GM12878 (cell line): ENCODE measurements around the gene GATA3. TPM values are rescaled to one million over a fixed set of nuclear protein-coding genes. Genes with fewer than 3 reads are reported as not detected.

ENCODE experiments used
- ATAC-seq: fragments of 200-7000 bp; cut with Tn5 transposase; 3 replicates; pipeline ENCODE4 v1.9.1; 2020; ENCODE audit warnings: mild to moderate bottlenecking, moderate library complexity
- BruUV-seq: library from RNA; stranded (reverse); fragments of 400-500 nt; replicated peaks from 2 replicates; lab custom pipeline; 2021; lab: Mats Ljungman, UMichigan
- CTCF ChIA-PET: fragments of 300-600 bp; sonication (Branson Sonifier 250); formaldehyde crosslinking; extraction: SDS; loops from one replicate; lab custom pipeline; 2021; ENCODE audit warnings: inconsistent platforms; lab: Yijun Ruan, JAX
- POLR2A ChIA-PET: fragments of 350-600 bp; formaldehyde crosslinking; extraction: SDS; loops from one replicate; lab custom pipeline; 2021; ENCODE audit warnings: inconsistent platforms; lab: Charles Lee
- RAD21 ChIA-PET: fragments of 300-600 bp; sonication (Branson Sonifier 250); formaldehyde crosslinking; loops from one replicate; lab custom pipeline; 2023; ENCODE audit warnings: antibody characterized with exemption; ENCODE audit not compliant: unreplicated experiment; lab: Charles Lee
- SMC1A ChIA-PET: fragments of 300-600 bp; sonication (Branson Sonifier 250); formaldehyde crosslinking; loops from one replicate; lab custom pipeline; 2023; ENCODE audit not compliant: unreplicated experiment, uncharacterized antibody; lab: Charles Lee
- DNase-seq: peaks from one replicate; pipeline ENCODE4 v3.0.0-alpha.2; 2011; ENCODE audit warnings: low read depth, low spot score
- FAIRE-seq: peaks from 3 replicates; lab custom pipeline; 2011; peaks lifted over from hg19 to GRCh38; lab: Jason Lieb, UNC
- H2AFZ ChIP-seq: 2 replicates; pipeline ENCODE4 v1.6.0; 2011; ENCODE audit warnings: low read depth, low read length, control low read depth; ENCODE audit not compliant: control insufficient read depth
- H3K27ac ChIP-seq: 2 replicates; pipeline ENCODE4 v1.5.1; 2011; ENCODE audit warnings: control low read depth; ENCODE audit not compliant: control insufficient read depth, insufficient read depth
- H3K27me3 ChIP-seq, 2 experiments: replicated peaks in 1 of 2; 2 replicates each; pipeline versions ENCODE4 v1.6.0 to v1.6.1; 2011; ENCODE audit warnings: low read length in 1 of 2; ENCODE audit not compliant: control insufficient read depth in 2 of 2, insufficient read depth in 2 of 2
- H3K36me3 ChIP-seq, 2 experiments: 2 replicates each; pipeline ENCODE4 v1.5.1; 2011; ENCODE audit warnings: low read length in 1 of 2; ENCODE audit not compliant: control insufficient read depth in 2 of 2, insufficient read depth in 2 of 2
- H3K4me1 ChIP-seq: 2 replicates; pipeline ENCODE4 v1.6.1; 2011; ENCODE audit warnings: mild to moderate bottlenecking, low read length, moderate library complexity, mixed read lengths; ENCODE audit not compliant: control insufficient read depth, insufficient read depth
- H3K4me2 ChIP-seq: 2 replicates; pipeline ENCODE4 v1.6.0; 2011; ENCODE audit warnings: control low read depth; ENCODE audit not compliant: control insufficient read depth, insufficient read depth
- H3K4me3 ChIP-seq: fragments of 200-600 bp; sonication (generic); 2 replicates; pipeline ENCODE4 v1.5.1; 2016
- H3K79me2 ChIP-seq: 2 replicates; pipeline ENCODE4 v1.6.0; 2011; ENCODE audit warnings: low read length; ENCODE audit not compliant: control insufficient read depth, insufficient read depth
- H3K9ac ChIP-seq: 2 replicates; pipeline ENCODE4 v1.8.0; 2011; ENCODE audit warnings: low read length, control low read depth, mixed read lengths; ENCODE audit not compliant: control insufficient read depth, insufficient read depth
- H3K9me3 ChIP-seq: replicated peaks from 3 replicates; pipeline ENCODE4 v1.5.1; 2011; ENCODE audit warnings: mild to moderate bottlenecking, low read length; ENCODE audit not compliant: control insufficient read depth, insufficient read depth
- H4K20me1 ChIP-seq: 2 replicates; pipeline ENCODE4 v1.6.0; 2011; ENCODE audit not compliant: control insufficient read depth, insufficient read depth
- CEBPB ChIP-seq, 2 experiments: fragments of 150-350 bp in 1 of 2; IDR thresholded peaks; 2 replicates each; pipeline ENCODE4 v1.6.1; 2012 to 2014; ENCODE audit warnings: low read depth in 2 of 2, low read length in 2 of 2, borderline replicate concordance in 1 of 2, inconsistent platforms in 1 of 2
- HDAC6 ChIP-seq: fragments of 200-600 bp; sonication (generic); IDR thresholded peaks from one replicate; pipeline ENCODE4 v1.8.0; 2017; ENCODE audit warnings: antibody characterized with exemption; ENCODE audit not compliant: unreplicated experiment
- IKZF2 ChIP-seq, 2 experiments: fragments of 450-650 bp; IDR thresholded peaks; 2 replicates each; pipeline ENCODE4 v1.6.1; 2017; ENCODE audit warnings: mild to moderate bottlenecking in 2 of 2, moderate library complexity in 2 of 2
- JUNB ChIP-seq: IDR thresholded peaks from 2 replicates; pipeline ENCODE4 v1.6.1; 2016; ENCODE audit warnings: antibody characterized with exemption, mild to moderate bottlenecking
- KAT2A ChIP-seq: conservative IDR thresholded peaks from 2 replicates; pipeline ENCODE4 v1.6.1; 2011; ENCODE audit warnings: low read depth, low read length; ENCODE audit not compliant: control insufficient read depth
- NFYB ChIP-seq: IDR thresholded peaks from 2 replicates; pipeline ENCODE4 v1.6.1; 2011; ENCODE audit warnings: low read depth, mild to moderate bottlenecking, low read length, improper control_type of control experiment, moderate library complexity; ENCODE audit not compliant: insufficient read depth
- SMAD5 ChIP-seq: IDR thresholded peaks from 2 replicates; pipeline ENCODE4 v1.6.1; 2016; ENCODE audit warnings: antibody characterized with exemption, low read depth
- TARDBP ChIP-seq: IDR thresholded peaks from 2 replicates; pipeline ENCODE4 v1.6.1; 2016; ENCODE audit warnings: borderline replicate concordance
- TBL1XR1 ChIP-seq: IDR thresholded peaks from 2 replicates; pipeline ENCODE4 v1.6.1; 2012; ENCODE audit warnings: low read depth, low read length, improper control_type of control experiment
- YY1 ChIP-seq: IDR thresholded peaks from 2 replicates; pipeline ENCODE4 v1.6.1; 2011; ENCODE audit warnings: low read depth, mild to moderate bottlenecking, low read length
- ZNF274 ChIP-seq: IDR thresholded peaks from one replicate; pipeline ENCODE4 v1.8.0; 2011; ENCODE audit not compliant: insufficient read length, insufficient read depth
- WGBS: methylation state at CpG from one replicate; pipeline ENCODE4 v1.1.6; 2016; ENCODE audit warnings: low lambda C conversion rate; ENCODE audit not compliant: insufficient replicate concordance, insufficient coverage; ENCODE audit errors: missing lambda C conversion rate; 5-methylcytosine and 5-hydroxymethylcytosine counted together
- in situ Hi-C: fragments of 300-500 bp; cut with MboI; formaldehyde crosslinking; loops from 9 replicates; pipeline ENCODE4 v1.14.3; 2018; ENCODE audit warnings: mixed read lengths
- intact Hi-C: fragments of 100-400 bp; cut with micrococcal nuclease; formaldehyde crosslinking; loops from one replicate; pipeline ENCODE4 v1.14.2; 2022; ENCODE audit not compliant: unreplicated experiment
- polyA plus RNA-seq, 11 experiments: library from polyadenylated mRNA; depleted of rRNA in 4 of 11; unstranded in 6 of 11; stranded (reverse) in 5 of 11; fragments of >200 nt; fragmentation: Nextera tagmentation in 4 of 11; fragmentation: Illumina TruSeq in 1 of 11; extraction: Ambion mirVana in 4 of 11; extraction: Trizol in 1 of 11; gene quantifications; 1 replicate in 1 of 11; 2 replicates in 10 of 11; pipeline versions ENCODE4 v1.2.1 to v1.2.3, GENCODE V29; 2011 to 2016; ENCODE audit warnings: inconsistent platforms in 2 of 11, missing spikeins in 2 of 11, low read depth in 1 of 11
- total RNA-seq, 4 experiments: library from RNA; depleted of rRNA in 3 of 4; stranded (reverse); fragments of >200 nt in 3 of 4; fragmentation: Illumina TruSeq in 1 of 4; extraction: Trizol in 1 of 4; gene quantifications; 2 replicates each; pipeline versions ENCODE4 v1.2.1 to v1.2.3, GENCODE V29; 2013 to 2021
- TF ChIP-seq, protein P1 (sequence below): fragments of 450-650 bp; formaldehyde crosslinking; IDR thresholded peaks from 2 replicates; pipeline ENCODE4 v1.5.0; 2022; ENCODE audit warnings: mild to moderate bottlenecking, missing genetic modification characterization
- TF ChIP-seq, protein P2 (sequence below): fragments of 450-650 bp; formaldehyde crosslinking; IDR thresholded peaks from 2 replicates; pipeline ENCODE4 v1.4.0; 2020; ENCODE audit warnings: mild to moderate bottlenecking, moderate library complexity
- TF ChIP-seq, protein P3 (sequence below): fragments of 450-650 bp; IDR thresholded peaks from 2 replicates; pipeline ENCODE4 v1.6.1; 2017; ENCODE audit warnings: mild to moderate bottlenecking, low read depth, inconsistent platforms; ENCODE audit not compliant: poor library complexity, severe bottlenecking

Gene GATA3
- total and polyA plus RNA-seq, 10 of the 15 experiments (the other 5 are each of a cell fraction or from before 2014, with no cell fraction given): 0.08 to 0.80 (median 0.29) TPM

DNA sequence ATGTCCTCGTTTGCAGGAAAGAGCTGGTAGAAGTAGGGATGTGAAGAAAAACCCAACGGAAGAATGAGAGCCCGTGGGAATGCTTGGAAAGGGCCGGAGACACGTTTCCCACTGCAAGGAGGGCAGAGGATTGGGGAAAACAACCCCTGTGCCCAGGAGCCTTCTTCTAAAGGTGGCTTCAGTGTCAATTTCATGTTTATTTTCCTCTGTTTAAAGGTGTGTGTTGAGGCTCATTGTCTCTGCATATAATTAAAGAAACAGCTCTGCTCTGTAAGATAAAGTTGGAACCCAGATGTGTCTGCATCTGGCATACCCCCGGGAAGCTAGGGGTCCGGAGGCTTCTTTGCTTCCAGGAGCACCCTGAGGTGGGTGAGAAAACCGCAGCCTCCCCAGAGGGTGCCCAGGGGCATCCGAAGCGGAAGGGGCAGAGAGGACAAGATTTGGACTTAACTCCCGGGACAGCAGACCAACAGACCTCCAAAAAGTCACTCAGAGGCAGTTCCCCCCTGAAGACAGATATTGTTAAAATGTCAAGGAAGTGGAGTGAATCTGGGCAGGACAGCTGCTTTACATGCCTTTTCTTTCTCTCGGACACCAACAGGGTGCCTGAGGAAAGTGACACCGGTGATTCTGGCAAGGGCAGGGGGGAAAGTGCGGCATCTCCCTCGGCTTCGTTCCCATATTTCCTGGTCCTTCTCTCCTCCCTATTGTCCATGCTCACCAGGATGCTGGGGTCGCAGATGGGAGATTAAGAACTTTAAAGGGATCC, 8.6 kb upstream of the GATA3 start:
- CTCF ChIA-PET: no interaction called here
- intact Hi-C loops: no loop called here
- TF ChIP-seq NFYB (no peak), JUNB (no peak), ZNF274 (no peak), TBL1XR1 (no peak), HDAC6 (no peak), SMAD5 (no peak), IKZF2 (IDR thresholded peaks at IDR 0.05) (no peak), KAT2A (no peak), CEBPB (IDR thresholded peaks at IDR 0.05; ENCODE audit: borderline replicate concordance in 1 of 2, low read depth in 2 of 2, low read length in 2 of 2) (no peak), YY1 (no peak), TARDBP (no peak)
- TF ChIP-seq, protein P1, sequence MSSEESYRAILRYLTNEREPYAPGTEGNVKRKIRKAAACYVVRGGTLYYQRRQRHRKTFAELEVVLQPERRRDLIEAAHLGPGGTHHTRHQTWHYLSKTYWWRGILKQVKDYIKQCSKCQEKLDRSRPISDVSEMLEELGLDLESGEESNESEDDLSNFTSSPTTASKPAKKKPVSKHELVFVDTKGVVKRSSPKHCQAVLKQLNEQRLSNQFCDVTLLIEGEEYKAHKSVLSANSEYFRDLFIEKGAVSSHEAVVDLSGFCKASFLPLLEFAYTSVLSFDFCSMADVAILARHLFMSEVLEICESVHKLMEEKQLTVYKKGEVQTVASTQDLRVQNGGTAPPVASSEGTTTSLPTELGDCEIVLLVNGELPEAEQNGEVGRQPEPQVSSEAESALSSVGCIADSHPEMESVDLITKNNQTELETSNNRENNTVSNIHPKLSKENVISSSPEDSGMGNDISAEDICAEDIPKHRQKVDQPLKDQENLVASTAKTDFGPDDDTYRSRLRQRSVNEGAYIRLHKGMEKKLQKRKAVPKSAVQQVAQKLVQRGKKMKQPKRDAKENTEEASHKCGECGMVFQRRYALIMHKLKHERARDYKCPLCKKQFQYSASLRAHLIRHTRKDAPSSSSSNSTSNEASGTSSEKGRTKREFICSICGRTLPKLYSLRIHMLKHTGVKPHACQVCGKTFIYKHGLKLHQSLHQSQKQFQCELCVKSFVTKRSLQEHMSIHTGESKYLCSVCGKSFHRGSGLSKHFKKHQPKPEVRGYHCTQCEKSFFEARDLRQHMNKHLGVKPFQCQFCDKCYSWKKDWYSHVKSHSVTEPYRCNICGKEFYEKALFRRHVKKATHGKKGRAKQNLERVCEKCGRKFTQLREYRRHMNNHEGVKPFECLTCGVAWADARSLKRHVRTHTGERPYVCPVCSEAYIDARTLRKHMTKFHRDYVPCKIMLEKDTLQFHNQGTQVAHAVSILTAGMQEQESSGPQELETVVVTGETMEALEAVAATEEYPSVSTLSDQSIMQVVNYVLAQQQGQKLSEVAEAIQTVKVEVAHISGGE (CRISPR knock-in tag): no peak
- TF ChIP-seq, protein P2, sequence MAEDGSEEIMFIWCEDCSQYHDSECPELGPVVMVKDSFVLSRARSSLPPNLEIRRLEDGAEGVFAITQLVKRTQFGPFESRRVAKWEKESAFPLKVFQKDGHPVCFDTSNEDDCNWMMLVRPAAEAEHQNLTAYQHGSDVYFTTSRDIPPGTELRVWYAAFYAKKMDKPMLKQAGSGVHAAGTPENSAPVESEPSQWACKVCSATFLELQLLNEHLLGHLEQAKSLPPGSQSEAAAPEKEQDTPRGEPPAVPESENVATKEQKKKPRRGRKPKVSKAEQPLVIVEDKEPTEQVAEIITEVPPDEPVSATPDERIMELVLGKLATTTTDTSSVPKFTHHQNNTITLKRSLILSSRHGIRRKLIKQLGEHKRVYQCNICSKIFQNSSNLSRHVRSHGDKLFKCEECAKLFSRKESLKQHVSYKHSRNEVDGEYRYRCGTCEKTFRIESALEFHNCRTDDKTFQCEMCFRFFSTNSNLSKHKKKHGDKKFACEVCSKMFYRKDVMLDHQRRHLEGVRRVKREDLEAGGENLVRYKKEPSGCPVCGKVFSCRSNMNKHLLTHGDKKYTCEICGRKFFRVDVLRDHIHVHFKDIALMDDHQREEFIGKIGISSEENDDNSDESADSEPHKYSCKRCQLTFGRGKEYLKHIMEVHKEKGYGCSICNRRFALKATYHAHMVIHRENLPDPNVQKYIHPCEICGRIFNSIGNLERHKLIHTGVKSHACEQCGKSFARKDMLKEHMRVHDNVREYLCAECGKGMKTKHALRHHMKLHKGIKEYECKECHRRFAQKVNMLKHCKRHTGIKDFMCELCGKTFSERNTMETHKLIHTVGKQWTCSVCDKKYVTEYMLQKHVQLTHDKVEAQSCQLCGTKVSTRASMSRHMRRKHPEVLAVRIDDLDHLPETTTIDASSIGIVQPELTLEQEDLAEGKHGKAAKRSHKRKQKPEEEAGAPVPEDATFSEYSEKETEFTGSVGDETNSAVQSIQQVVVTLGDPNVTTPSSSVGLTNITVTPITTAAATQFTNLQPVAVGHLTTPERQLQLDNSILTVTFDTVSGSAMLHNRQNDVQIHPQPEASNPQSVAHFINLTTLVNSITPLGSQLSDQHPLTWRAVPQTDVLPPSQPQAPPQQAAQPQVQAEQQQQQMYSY (CRISPR knock-in tag): no peak
- TF ChIP-seq, protein P3, sequence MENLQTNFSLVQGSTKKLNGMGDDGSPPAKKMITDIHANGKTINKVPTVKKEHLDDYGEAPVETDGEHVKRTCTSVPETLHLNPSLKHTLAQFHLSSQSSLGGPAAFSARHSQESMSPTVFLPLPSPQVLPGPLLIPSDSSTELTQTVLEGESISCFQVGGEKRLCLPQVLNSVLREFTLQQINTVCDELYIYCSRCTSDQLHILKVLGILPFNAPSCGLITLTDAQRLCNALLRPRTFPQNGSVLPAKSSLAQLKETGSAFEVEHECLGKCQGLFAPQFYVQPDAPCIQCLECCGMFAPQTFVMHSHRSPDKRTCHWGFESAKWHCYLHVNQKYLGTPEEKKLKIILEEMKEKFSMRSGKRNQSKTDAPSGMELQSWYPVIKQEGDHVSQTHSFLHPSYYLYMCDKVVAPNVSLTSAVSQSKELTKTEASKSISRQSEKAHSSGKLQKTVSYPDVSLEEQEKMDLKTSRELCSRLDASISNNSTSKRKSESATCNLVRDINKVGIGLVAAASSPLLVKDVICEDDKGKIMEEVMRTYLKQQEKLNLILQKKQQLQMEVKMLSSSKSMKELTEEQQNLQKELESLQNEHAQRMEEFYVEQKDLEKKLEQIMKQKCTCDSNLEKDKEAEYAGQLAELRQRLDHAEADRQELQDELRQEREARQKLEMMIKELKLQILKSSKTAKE: no peak

More for the DNA sequence above, 8.6 kb upstream of the GATA3 start:
- ChIA-PET RAD21 (interaction anchor here (0.7 to 1.3 kb wide), 3 partner anchors 15 to 350 kb away, joined by 3 to 5 read pairs (median 3); no protein-coding TSS in a partner anchor), SMC1A (interaction anchor here (1.1 kb wide), 1 partner anchor 14 kb away, joined by 3 read pairs; no protein-coding TSS in a partner anchor), POLR2A (interaction anchor here (0.6 kb wide), 1 partner anchor 742 kb away, joined by 3 read pairs; no protein-coding TSS in a partner anchor)
- FAIRE-seq (no peak), ATAC-seq (no peak), DNase-seq (no peak)
- no peaks in the 10 kb centered on the region for H3K36me3 ChIP-seq
- no TSS peak for BruUV-seq
- H3K4me2 ChIP-seq: peak overlapping the region; percentile 22; the same call in 1 of the 2 replicates
- 32% methylated on average over 17 of the region's 17 CpGs for WGBS
- H3K4me3 ChIP-seq: no peak overlapping the region
- peaks cover 26 to 43% of the 10 kb centered on the region in 2 experiments for H3K27me3 ChIP-seq
- in situ Hi-C loops: loop anchor here (25.0 kb wide), 1 partner anchor 1166 kb away; no protein-coding TSS in a partner anchor
- H3K9ac ChIP-seq: no peak overlapping the region
- H3K79me2 ChIP-seq: no peaks in the 10 kb centered on the region
- peaks cover 11% of the 10 kb centered on the region for H3K4me1 ChIP-seq
- no peaks in the 10 kb centered on the region for H3K9me3 ChIP-seq
- no peaks in the 10 kb centered on the region for H4K20me1 ChIP-seq
- H2AFZ ChIP-seq: no peak overlapping the region
- no peak overlapping the region for H3K27ac ChIP-seq
